Ammon's horn (tissue), 1 donor: ENCODE measurements around the gene RANBP9.
A peak's percentile ranks its signal among the peaks of the same experiment; 100 is the strongest.

Experiments
- DNase-seq: peaks from one replicate; pipeline ENCODE4 v3.0.0-alpha.2; 2016; ENCODE audit warnings: low spot score

The RANBP9 gene

GRCh38 chr6:13710552-13711323 is 897 bp downstream of the RANBP9 start:
- peak; percentile 33 for DNase-seq

GRCh38 chr6:13709689-13710551 is 1.7 kb downstream of the RANBP9 start:
- peak; percentile 23 for DNase-seq

GRCh38 chr6:13708736-13709135 is 2.9 kb downstream of the RANBP9 start:
- DNase-seq = no peak

- no peak for DNase-seq
These were observed 8.1 kb downstream of the RANBP9 start for GRCh38 chr6:13703496-13703895.

GRCh38 chr6:13702809-13703302 is 8.8 kb downstream of the RANBP9 start:
- no peak for DNase-seq

- DNase-seq = no peak
These were observed 11.4 kb downstream of the RANBP9 start for GRCh38 chr6:13700232-13700631.

GRCh38 chr6:13698715-13699114 is 12.9 kb downstream of the RANBP9 start:
- no peak for DNase-seq

GRCh38 chr6:13697857-13698256 is 13.8 kb downstream of the RANBP9 start:
- DNase-seq = no peak

- DNase-seq = no peak
These were observed 15.4 kb downstream of the RANBP9 start for GRCh38 chr6:13696226-13696625.

GRCh38 chr6:13695252-13695651 is 16.4 kb downstream of the RANBP9 start:
- DNase-seq = no peak

- DNase-seq = no peak
These were observed 17.1 kb downstream of the RANBP9 start for GRCh38 chr6:13694562-13694961.

- no peak for DNase-seq
These were observed 22.0 kb downstream of the RANBP9 start for GRCh38 chr6:13689511-13690256.

GRCh38 chr6:13688692-13689196 is 22.9 kb downstream of the RANBP9 start:
- DNase-seq = no peak

- no peak for DNase-seq
These were observed 23.7 kb downstream of the RANBP9 start for GRCh38 chr6:13687917-13688351.

GRCh38 chr6:13684855-13685254 is 26.8 kb downstream of the RANBP9 start:
- DNase-seq = no peak

GRCh38 chr6:13683038-13683437 is 28.6 kb downstream of the RANBP9 start:
- DNase-seq = no peak

- DNase-seq = no peak
These were observed 29.3 kb downstream of the RANBP9 start for GRCh38 chr6:13682346-13682745.

- DNase-seq = no peak
These were observed 30.2 kb downstream of the RANBP9 start for GRCh38 chr6:13681305-13682061.

- no peak for DNase-seq
These were observed 31.1 kb downstream of the RANBP9 start for GRCh38 chr6:13680448-13680968.

- DNase-seq = no peak
These were observed 31.6 kb downstream of the RANBP9 start for GRCh38 chr6:13679996-13680395.
